T-helper 22 cell (primary cell): ENCODE measurements around the gene ORAI3.
"Not testable (repeated sequence)": the region's sequence is repeated elsewhere in the genome, so short reads cannot be mapped to it uniquely, and the experiment has no call there.

Source experiments
- DNase-seq: peaks from one replicate; pipeline ENCODE4 v3.0.0-alpha.2; 2020; ENCODE audit warnings: low read depth

ORAI3 gene

DNA sequence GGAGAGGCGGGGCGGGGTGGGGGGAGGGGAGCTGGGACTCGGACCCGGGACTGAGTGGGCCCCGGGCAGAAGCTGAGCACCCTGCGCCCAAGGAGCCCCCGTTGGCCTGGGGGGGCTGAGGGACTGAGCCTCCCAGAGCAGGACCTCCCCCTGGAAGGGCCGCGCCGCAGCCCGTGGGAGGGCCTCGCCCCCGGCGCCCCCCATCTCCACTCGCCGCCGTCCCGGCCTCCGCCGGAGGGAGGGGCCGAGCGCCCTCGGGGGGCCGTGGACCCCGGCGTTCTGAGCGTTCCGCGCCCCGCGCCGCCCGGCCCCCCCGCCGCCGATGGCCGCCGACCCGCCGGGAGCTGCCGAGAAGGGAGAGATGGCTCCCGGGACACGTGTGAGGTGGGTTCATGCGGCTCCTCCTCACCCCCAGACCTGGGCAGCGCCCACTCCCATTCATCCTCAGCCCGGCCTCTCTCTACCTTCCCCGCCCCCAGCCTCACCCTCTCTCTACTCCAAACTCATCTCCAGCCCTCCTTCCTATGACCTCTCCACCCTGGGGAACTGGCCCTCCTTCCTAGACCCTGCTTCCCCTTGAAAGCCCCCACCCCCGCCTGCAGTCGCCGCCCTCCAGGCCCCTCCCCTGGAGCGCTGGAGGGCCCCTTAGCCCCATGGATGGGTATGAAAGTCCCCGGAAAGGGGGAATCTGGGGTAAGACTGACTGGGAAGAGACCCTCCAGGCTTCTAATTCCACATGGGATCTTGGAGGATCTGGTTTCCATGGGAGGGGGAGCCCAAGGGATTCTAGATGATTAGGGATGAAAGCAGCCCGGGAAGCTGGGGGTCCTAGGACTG lies 24.6 kb upstream of the ORAI3 start:
- no peak for DNase-seq

- DNase-seq, result no peak
Observed at GRCh38 chr16:30924913-30925631, 23.8 kb upstream of the ORAI3 start.

GRCh38 chr16:30925632-30925987 lies 23.3 kb upstream of the ORAI3 start:
- no peak for DNase-seq

GRCh38 chr16:30925995-30926811 lies 22.7 kb upstream of the ORAI3 start:
- no peak for DNase-seq

GRCh38 chr16:30926937-30927788 lies 21.7 kb upstream of the ORAI3 start:
- DNase-seq, result no peak

DNA sequence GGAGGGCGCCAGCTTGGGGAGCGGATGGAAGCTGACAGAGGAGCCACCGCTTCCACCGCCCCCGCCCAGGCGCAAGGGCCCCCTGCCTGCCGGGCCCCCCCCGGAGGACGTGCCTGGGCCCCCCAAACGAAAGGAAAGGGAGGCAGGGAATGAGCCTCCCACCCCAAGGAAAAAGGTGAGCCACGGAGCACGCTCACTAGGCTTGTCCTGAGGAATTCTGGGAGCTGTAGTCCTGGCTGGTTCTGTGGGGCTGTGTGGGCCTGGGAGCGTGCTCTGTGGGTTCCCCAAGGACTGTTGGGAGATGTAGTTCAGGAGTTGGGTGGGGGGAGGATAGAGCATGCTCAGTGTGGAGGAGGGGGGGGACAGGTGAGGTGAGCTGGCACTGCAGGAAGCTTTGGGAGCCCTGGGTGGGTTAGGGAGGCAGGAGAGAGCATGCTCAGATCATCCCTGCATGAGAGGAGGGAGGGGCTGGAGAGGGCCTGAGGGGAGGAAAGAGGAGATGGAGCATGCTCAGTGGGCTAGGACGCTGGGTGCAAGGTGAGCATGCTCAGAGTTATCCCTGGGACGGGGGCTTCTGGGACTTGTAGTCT lies 21.0 kb upstream of the ORAI3 start:
- DNase-seq, result no peak

DNA sequence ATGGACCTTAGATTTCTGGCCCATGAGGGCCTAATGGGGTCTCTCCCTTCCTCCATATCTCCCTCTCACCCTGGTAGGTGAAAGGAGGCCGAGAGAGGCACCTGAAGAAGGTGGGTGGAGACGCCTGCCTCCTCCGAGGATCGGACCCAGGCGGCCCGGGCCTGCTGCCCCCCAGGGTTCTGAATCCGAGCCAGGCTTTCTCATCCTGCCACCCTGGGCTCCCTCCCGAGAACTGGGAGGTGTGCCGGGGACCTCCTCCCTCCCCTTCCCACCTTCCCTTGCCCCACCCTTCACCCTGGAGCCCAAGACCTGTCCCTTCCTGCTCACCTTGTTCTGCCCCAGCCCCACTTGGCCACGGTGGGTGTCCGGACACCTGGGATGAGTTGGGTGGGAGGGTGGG lies 20.5 kb upstream of the ORAI3 start:
- no peak for DNase-seq

DNA sequence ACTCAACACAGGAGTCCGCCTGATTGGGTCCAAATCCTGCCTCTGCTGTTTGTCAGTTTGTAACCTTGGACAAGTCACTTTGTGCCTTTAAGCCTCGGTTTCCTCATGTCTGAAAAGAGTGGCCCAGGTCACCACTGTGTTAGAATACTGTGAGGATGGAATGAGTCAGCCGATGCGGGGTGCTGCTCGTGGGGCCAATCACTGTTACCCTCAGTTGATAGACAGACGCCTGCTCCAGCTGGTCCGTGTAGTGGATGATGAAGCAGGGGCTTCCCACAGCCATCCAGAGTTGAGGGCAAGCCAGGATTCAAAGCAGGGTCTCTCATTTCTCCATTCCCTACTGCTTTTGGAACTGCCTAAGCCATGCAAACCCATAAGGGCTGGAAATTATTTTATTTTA lies 19.7 kb upstream of the ORAI3 start:
- DNase-seq, result no peak

GRCh38 chr16:30930160-30930571 lies 18.7 kb upstream of the ORAI3 start:
- DNase-seq, result no peak

DNA sequence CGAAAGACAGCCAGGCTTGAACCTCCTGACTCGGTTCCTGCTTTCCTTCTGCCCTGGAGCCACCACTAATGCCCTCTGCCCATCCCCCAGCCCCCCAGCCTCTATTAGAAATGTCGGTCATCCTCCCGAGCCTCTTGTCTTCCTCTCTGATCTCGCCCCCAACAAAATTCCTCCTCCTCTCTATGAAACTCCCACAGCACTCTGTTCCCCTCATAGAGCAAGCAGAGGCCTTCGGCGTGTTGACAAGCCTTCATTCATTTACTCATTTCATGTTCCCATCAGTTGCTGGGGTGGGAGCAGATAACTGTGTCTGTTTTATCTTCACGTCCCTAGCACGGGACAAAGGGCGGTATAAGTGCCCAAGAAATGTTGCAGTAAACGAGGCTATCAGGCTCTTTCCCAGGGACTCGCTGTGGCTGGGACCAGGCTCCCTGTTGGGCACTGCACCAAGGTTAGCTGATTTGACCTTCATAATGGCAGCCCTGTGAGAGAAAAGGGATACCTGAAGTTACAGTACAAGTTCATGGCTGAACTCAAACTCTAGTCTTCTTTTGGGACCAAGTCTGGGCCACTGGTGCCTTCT lies 17.7 kb upstream of the ORAI3 start:
- no peak for DNase-seq

- DNase-seq, result no peak
Observed at GRCh38 chr16:30934827-30935557, 13.9 kb upstream of the ORAI3 start.

- no peak for DNase-seq
Observed at GRCh38 chr16:30937692-30938091, 11.2 kb upstream of the ORAI3 start.

- not testable (repeated sequence) for DNase-seq
Observed at GRCh38 chr16:30939571-30939970, 9.3 kb upstream of the ORAI3 start.

DNA sequence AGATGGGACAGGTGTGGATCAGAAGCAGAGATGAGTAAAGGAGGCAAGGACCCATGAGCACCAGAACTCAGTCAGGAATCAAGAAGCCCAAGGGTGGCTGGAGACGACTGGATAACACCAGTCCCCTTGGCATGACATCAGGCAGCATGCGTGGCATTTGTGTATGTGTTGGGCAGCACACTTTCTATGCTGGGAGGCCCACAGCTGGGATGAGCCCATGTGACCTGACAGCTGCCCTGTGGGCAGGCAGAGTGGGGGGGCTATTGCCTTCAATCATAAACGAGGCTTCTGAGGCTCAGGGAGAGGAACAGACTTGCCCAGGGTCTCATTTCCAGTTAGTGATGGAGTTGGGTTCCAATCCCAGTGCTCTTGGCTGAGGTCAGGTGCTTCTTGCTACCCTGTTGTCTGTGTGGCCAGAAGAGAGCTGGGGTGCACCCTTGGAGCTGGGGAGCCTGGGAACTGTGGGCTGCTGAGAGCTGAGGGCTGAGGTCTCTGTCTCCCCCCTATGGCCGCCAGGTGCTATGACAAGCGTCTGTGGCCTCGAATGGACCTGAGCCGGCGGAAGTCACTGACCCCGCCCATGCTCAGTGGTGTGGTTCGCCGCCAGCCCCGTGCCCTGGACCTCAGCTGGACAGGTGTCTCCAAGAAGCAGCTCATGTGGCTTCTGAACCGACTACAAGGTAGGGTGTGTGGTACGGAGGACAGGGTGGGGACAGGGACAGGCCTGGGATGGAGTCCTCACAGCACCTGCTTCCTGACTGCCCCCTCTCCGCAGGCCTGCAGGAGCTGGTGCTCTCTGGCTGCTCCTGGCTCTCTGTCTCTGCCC lies 7.1 kb upstream of the ORAI3 start:
- peak; percentile 26 for DNase-seq

- no peak for DNase-seq
Observed at GRCh38 chr16:30942426-30942806, 6.5 kb upstream of the ORAI3 start.

- no peak for DNase-seq
Observed at GRCh38 chr16:30944352-30944751, 4.5 kb upstream of the ORAI3 start.

GRCh38 chr16:30946671-30947540 lies 2.0 kb upstream of the ORAI3 start:
- no peak for DNase-seq

DNA sequence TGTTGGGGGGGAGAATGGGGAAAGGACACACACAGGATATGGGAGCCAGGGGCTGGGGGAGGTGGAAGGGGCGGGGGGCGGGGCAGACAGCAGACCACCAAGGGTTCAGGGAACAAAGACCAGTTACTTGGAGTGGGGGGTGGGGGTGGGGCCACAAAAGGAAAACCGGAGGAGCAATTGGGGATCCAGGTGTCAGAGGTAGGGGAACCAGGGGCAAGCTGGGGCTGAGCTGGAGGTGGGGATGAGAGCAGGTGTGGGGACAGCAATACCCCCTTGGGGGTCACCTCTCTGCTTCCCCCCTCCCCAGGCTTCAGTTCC lies 1.4 kb upstream of the ORAI3 start:
- no peak for DNase-seq
